NK-92 (cell line): Measurements from ENCODE around the gene ZNF750.

Experiments
- DNase-seq: peaks from one replicate; lab custom pipeline; 2025; ENCODE audit not compliant: unreplicated experiment; lab: John Stamatoyannopoulos, UW

Gene ZNF750

GRCh38 chr17:82860606-82861392 is 21.0 kb upstream of the ZNF750 start:
- no peak for DNase-seq

DNA sequence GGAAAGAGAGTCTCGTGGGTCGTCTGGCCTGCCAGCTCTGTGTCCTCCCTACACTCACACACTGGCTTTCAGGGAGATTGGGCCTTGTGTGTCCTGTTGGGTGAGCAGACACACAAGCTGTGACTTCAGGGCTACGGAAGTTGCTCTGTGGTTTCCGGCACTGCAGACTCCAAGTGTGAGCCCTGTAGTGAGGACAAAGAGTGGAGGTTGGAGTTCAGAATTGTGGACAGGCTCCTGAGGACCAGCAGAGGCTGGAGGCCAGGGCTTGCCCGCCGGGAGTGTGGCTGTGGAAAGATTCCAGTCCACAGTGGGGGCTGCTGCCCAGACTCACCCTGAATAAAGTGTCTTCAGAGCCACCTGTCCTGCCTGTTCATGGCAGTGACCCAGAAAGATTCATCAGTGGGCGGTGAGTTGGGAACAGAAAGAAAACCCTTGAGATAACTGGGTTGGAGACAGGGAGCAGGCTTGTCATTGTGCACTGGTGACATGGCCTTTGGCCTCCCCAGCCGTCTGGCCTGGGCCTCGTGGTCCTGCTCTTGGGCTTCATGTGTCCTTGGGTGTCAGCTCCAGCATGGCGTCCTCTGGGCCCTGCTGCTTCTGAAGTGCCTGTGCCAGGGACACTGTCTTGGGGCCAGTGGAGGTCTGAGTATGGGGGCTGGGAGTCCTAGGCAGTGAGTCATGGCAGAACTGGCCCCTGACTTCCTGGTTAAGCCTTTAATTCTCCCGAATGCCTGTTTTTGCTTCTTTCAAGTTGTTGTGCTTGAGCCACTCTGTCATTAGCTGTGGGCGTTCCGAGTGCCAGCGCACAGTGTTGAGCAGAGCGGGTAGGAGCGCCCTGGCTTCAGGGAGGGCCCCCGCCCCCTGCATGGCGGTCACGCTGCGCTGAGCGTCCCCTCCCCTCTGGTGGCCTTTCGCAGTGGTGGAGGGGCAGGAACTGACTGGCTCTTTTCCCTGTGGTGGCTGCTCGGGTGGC is 19.9 kb upstream of the ZNF750 start:
- DNase-seq: no peak

GRCh38 chr17:82858376-82859126 is 18.7 kb upstream of the ZNF750 start:
- no peak for DNase-seq

- no peak for DNase-seq
These were observed 16.5 kb upstream of the ZNF750 start for GRCh38 chr17:82856361-82856760.

- DNase-seq: no peak
These were observed 14.4 kb upstream of the ZNF750 start for GRCh38 chr17:82854226-82854625.

- DNase-seq: no peak
These were observed 11.6 kb upstream of the ZNF750 start for GRCh38 chr17:82851381-82851780.

DNA sequence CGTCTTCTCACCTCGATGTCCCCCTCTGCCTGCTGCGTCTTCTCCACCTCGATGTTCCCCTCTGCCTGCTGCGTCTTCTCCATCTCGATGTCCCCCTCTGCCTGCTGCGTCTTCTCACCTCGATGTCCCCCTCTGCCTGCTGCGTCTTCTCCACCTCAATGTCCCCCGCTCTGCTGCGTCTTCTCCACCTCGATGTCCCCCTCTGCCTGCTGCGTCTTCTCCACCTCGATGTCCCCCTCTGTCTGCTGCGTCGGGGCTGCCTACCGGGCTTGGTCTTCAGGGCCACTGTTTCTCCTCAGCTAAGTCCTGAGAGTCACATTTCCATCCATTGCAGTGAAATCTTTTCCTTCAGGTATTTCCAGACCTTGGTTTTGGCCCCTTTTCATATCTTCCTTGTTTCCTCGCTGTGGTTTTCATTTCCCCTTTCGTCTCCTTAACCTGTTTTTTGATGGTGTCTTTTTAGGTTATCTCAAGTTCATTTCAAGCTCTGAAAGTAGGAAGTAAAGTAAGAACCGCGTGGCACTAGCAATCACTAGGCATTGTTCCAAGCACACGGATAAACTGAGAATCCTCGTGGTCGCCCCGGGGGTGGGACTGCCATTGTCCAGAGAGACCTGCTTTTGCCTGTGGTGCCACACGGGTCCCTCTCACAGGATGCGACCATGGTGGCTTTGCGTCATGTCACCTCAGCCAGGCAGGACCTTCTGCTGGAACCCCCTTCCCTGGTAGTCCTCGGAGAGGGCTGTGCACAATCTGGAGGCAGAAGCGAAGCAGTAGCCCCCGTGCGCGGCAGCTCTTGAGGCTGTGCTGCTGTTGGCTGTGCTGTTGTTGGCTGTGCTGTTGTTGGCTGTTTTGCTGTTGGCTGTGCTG is 9.5 kb upstream of the ZNF750 start:
- DNase-seq: no peak

DNA sequence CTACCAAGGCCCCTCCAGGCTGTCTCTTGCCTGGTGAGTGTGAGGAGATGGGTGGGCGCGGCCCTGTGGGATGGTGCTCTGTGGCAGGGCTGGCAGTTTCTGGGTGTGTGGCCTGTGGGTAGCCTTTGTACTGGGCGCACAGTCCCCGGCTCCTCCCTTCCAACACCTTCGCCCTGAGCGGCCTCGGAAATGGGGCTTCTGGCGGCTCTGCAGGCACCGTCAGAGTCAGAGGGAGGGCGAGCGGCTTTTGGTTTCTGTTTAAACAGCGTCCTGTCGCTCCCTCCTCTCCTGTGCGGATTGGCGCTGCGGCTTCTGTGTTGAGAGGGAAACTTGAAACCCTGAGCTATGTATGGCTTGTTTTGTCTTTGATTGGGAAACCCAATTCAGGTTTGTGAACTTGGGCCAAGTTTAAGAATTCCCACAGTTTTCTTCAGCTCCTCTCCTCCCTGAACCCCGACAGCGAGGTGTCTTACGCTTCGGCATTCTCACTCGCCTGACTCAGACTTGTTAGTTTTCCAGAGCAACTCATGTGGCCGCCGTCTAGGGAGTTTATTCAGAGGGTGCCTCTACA is 8.3 kb upstream of the ZNF750 start:
- DNase-seq: no peak

DNA sequence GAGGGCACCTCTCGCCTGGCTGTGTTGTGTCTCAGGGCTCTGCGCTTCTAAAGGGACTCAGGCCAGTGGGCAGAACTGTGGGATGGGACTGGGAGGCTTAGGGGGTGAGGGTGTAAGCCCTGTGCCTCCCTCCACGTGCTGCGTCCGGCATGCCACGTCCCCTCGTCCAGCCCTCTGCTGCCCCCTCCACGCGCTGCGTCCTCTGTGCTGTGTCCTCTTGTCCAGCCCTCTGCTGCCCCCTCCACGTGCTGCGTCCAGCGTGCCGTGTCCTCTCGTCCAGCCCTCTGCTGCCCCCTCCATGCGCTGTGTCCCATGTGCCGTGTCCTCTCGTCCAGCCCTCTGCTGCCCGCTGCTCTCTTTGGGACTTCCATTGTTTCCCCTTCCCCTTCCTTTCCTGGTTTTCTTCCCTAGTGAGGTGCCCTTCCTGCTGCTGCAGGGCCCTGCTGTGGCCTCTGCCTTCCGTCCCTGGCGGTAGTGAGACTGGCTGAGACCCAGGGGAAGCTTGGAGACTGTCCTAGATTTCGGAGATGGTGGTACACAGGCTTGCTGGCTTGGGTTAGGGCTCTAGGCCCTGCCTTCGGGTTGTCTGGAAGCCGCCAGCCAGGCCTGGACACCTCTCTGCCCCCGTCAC is 6.4 kb upstream of the ZNF750 start:
- no peak for DNase-seq

DNA sequence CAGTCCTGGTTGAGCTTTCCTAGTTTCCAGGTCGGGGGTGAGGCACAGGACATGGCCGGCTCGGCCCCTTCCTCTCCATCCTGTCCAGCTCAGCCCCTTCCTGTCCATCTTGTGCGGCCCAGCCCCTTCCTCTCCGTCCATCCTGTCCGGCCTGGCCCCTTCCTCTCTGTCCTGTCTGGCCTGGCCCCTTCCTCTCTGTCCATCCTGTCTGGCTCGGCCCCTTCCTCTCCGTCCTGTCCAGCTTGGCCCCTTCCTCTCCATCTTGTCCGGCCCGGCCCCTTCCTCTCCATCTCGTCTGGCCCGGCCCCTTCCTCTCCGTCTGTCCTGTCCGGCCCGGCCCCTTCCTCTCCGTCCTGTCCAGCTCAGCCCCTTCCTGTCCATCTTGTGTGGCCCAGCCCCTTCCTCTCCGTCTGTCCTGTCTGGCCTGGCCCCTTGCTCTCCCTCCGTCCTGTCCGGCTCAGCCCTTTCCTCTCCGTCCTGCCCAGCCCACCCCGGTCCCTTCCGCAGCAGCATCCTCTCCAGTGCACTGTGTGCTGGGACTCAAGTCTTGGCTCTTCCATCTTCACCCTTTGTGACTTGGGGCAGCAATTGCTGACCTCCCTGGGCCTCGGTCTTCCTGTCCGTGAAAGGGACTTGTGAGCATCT is 5.5 kb upstream of the ZNF750 start:
- no peak for DNase-seq

DNA sequence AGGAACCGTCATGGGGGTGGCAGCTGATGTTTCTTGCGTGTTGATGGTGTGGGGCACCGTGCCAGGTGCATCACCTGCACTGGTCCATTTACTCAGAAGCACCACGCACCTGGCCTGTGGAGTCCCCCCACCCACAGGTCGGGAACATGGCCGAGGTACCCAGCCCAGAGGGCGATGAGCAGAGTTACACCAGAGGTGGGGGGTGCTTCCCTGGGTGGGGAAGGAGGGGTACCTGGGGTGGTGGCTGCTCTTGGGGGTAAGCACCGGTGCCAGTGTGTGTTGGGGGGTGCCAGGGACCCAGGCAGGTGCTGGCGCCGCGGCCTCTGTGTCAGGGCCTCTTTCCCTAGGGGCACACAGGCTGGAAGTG is 5.0 kb upstream of the ZNF750 start:
- DNase-seq: no peak

DNA sequence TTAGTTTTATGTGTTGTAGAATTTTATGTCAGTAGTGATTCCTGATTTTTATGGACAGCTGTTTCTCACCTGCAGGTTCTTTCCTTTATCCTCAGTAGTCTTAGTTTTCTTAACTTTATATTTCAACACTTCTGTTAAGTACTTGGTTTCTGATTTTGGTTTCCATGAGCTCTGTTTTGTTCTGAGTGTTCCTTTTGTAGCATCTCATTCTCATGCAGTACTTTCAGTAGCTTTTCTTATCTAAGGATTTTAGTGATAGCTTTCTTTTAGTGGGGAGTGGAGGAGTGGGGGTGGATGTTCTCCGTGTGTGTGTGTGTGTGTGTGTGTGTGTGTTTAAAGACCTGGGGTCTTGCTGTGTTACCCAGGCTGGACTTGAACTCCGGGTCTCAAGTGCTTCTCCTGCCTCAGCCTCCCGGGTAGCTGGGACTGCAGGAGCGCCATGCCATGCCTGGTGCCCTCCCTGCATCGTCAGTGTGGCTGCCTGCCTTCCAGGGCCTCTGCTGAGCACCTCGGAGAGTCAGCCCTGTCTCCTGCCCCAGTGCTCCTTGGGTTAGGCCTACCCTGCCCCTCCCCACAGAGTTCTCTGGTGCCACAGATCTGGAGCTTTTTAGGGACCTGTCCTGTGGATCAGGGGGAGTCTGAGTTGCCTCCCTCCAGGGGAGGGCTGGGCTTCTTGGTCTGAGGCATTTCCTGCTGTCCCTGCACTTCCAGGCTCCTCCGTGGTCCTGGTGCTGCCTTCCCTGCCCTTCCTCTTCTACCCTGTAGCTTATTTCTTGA is 4.3 kb upstream of the ZNF750 start:
- no peak for DNase-seq

DNA sequence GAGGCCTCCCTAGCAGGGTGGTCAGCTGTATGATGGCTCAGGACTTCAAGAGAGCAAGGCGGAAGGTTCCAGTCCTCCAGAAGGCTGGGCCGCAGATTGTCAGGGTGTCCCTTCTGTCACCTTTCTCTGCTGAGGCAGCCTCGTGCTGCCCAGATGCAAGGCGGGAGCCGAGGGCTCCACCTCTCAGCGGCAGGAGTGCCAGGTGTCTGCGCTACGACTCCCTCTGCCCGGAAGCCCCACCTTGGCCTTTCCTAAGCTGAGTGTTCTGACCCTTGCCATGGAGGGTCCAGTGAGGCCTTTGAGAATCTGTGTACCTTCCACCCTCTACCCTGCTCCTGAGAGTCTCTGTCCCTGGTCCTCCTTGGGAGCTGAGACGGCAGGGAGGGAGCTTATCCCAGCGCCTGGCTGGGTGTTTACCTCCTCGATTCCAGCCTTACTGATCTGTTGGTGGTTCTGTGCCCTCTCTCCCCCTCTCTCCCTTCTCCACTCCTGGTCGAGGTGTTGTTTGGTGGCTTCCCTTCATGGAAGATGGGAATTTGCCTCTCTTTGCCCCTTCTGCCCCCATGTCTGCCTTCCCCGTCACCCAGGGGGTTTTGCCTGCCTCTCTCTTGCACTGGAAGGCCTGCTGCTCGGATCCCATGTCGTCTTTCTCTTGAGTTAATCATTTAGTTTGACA is 2.2 kb upstream of the ZNF750 start:
- no peak for DNase-seq

- no peak for DNase-seq
These were observed 609 bp upstream of the ZNF750 start for GRCh38 chr17:82840431-82840831.

DNA sequence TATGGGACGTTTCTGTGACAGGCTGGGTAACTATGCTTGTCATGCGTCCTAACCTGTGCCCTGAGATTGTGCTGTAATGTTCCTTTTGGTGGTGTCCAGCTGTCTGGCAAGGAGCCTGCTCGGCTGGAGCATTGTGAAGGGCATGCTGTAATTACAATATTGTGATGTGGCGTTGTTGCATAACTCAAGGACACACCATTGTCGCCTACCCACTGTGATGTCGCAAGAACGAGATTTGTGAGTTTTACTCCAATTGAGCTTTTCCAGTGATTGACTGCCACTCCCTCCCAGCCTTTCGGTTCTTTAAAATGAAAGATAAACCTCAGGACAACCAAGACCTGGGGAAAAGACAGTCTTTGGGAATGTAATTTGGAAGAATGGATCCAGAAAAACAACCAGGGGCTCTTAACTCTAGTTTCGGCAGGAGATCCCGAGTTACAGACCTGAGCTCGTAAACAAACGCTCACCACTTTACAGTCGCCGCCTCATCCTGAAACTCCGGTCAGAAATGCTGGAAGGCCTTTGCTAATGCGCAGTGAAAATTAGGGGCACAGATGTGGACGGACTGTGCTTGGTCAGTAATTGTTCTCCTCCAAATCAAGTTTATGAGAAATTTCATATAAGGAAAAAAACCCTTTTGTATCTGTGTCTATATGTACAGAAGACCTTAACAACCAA is 1.3 kb downstream of the ZNF750 start:
- no peak for DNase-seq

- DNase-seq: no peak
These were observed 2.1 kb downstream of the ZNF750 start for GRCh38 chr17:82837586-82838320.
